Omental fat pad (tissue), 4 donors: ENCODE data around the gene RNF17. TPM values are rescaled to one million over a fixed set of nuclear protein-coding genes. Genes with fewer than 3 reads are reported as not detected.

ENCODE experiments used
- ATAC-seq: fragments of 150-250 bp; one replicate; pipeline ENCODE4 v1.9.1; 2016; ENCODE audit warnings: mild to moderate bottlenecking, moderate library complexity; ENCODE audit not compliant: low FRiP score
- DNase-seq: peaks from one replicate; pipeline ENCODE4 v3.0.0-alpha.2; 2019; ENCODE audit warnings: low spot score
- CTCF ChIP-seq, 3 donors: fragments of 450-650 bp; IDR thresholded peaks; one replicate each; pipeline ENCODE4 v1.5.1; 2016 to 2017; ENCODE audit warnings: antibody characterized with exemption in 3 of 3, mild to moderate bottlenecking in 3 of 3, moderate library complexity in 2 of 3
- total RNA-seq, 4 donors: library from RNA; depleted of rRNA; stranded (reverse); fragments of >200 nt; gene quantifications; one replicate each; pipeline ENCODE4 v1.1.0, GENCODE V29; 2016

The RNF17 gene
- total RNA-seq, 4 donors from 2014 or later, result 0.28 to 0.32 TPM; not detected in 2

GRCh38 chr13:24906268-24906667 lies 142.3 kb downstream of the RNF17 start:
- no peak for ATAC-seq
- DNase-seq, result no peak
- TF ChIP-seq CTCF (IDR thresholded peaks at IDR 0.05), result no peak

- DNase-seq, result no peak
- no peak for TF ChIP-seq CTCF (IDR thresholded peaks at IDR 0.05)
- no peak for ATAC-seq
Measured at GRCh38 chr13:24910502-24911132, 146.6 kb downstream of the RNF17 start.

GRCh38 chr13:24911133-24911908 lies 147.4 kb downstream of the RNF17 start:
- DNase-seq (no peak), ATAC-seq (no peak)
- no peak for TF ChIP-seq CTCF (IDR thresholded peaks at IDR 0.05)

GRCh38 chr13:24916464-24916863 lies 152.5 kb downstream of the RNF17 start:
- DNase-seq (no peak), ATAC-seq (no peak)
- no peak for TF ChIP-seq CTCF (IDR thresholded peaks at IDR 0.05)

- no peak for DNase-seq
- ATAC-seq, result no peak
- no peak for TF ChIP-seq CTCF (IDR thresholded peaks at IDR 0.05)
Measured at GRCh38 chr13:24921003-24921402, 157.0 kb downstream of the RNF17 start.

- ATAC-seq (no peak), DNase-seq (no peak)
Measured at GRCh38 chr13:24921881-24922280, 157.9 kb downstream of the RNF17 start.

More at GRCh38 chr13:24921881-24922280, 157.9 kb downstream of the RNF17 start:
- no peak for TF ChIP-seq CTCF (IDR thresholded peaks at IDR 0.05)
